ENCODE measurements around the gene SPINK5.

The SPINK5 gene

DNA sequence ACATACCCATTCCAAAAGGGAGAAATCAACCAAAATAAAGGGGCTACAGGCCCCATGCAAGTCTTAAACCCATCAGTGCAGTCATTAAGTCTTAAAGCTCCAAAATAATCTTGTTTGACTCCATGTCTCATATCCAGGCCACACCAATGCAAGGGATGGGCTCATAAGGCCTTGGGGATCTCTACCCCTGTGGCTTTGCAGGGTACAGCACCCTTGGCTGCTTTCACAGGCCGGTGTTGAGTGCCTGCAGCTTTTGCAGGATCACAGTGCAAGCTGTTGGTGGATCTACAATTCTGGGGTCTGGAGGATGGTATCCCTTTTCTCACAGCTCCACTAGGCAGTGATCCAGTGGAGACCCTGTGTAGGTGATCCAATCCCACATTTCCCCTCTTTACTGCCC lies 99.6 kb downstream of the SPINK5 start:
- ChIA-PET CTCF (no interaction called here), POLR2A (no interaction called here)
- Histone ChIP-seq H3K36me3 (ENCODE audit: control insufficient read depth in 2 of 2, insufficient read depth in 1 of 2, low read length in 2 of 2) (no peaks in the 10 kb centered on the region), H3K27ac (ENCODE audit: extremely low read depth, low read depth, low read length) (no peak overlapping the region), H3K4me1 (ENCODE audit: control insufficient read depth, insufficient read depth, low read length) (no peaks in the 10 kb centered on the region), H3K9me3 (ENCODE audit: control insufficient read depth, insufficient read depth, low read depth, low read length) (no peaks in the 10 kb centered on the region), H3K4me3 (ENCODE audit: low read depth, low read length) (no peak overlapping the region)
- TF ChIP-seq, protein P1, sequence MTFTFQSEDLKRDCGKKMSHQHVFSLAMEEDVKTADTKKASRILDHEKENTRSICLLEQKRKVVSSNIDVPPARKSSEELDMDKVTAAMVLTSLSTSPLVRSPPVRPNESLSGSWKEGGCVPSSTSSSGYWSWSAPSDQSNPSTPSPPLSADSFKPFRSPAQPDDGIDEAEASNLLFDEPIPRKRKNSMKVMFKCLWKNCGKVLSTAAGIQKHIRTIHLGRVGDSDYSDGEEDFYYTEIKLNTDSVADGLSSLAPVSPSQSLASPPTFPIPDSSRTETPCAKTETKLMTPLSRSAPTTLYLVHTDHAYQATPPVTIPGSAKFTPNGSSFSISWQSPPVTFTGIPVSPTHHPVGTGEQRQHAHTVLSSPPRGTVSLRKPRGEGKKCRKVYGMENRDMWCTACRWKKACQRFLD (tag by site-specific recombination; IDR thresholded peaks at IDR 0.05) = no peak
- TF ChIP-seq, protein P2, sequence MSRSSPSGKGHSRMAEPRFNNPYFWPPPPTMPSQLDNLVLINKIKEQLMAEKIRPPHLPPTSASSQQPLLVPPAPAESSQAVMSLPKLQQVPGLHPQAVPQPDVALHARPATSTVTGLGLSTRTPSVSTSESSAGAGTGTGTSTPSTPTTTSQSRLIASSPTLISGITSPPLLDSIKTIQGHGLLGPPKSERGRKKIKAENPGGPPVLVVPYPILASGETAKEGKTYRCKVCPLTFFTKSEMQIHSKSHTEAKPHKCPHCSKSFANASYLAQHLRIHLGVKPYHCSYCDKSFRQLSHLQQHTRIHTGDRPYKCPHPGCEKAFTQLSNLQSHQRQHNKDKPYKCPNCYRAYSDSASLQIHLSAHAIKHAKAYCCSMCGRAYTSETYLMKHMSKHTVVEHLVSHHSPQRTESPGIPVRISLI (tag by site-specific recombination; IDR thresholded peaks at IDR 0.05) = no peak
- TF ChIP-seq, protein P3, sequence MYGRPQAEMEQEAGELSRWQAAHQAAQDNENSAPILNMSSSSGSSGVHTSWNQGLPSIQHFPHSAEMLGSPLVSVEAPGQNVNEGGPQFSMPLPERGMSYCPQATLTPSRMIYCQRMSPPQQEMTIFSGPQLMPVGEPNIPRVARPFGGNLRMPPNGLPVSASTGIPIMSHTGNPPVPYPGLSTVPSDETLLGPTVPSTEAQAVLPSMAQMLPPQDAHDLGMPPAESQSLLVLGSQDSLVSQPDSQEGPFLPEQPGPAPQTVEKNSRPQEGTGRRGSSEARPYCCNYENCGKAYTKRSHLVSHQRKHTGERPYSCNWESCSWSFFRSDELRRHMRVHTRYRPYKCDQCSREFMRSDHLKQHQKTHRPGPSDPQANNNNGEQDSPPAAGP (tag by site-specific recombination; IDR thresholded peaks at IDR 0.05) = no peak
- no peak for TF ChIP-seq YY2 (tag by site-specific recombination; IDR thresholded peaks at IDR 0.05)
- no peak for TF ChIP-seq RBAK (tag by site-specific recombination; IDR thresholded peaks at IDR 0.05)
- no peak for TF ChIP-seq ZNF426 (tag by site-specific recombination; IDR thresholded peaks at IDR 0.05)
- no peak for TF ChIP-seq ZNF266 (tag by site-specific recombination; IDR thresholded peaks at IDR 0.05; ENCODE audit: low read depth)
- TF ChIP-seq ZNF221 (tag by site-specific recombination; IDR thresholded peaks at IDR 0.05; ENCODE audit: borderline replicate concordance) = no peak
- TF ChIP-seq ZNF626 (tag by site-specific recombination; IDR thresholded peaks at IDR 0.05) = no peak
- TF ChIP-seq ZNF155 (tag by site-specific recombination; IDR thresholded peaks at IDR 0.05) = no peak
- no peak for TF ChIP-seq SP3 (tag by site-specific recombination; IDR thresholded peaks at IDR 0.05)
- TF ChIP-seq ZNF239 (tag by site-specific recombination; IDR thresholded peaks at IDR 0.05) = no peak
- no peak for TF ChIP-seq SCRT1 (tag by site-specific recombination; IDR thresholded peaks at IDR 0.05; ENCODE audit: borderline replicate concordance)

DNA sequence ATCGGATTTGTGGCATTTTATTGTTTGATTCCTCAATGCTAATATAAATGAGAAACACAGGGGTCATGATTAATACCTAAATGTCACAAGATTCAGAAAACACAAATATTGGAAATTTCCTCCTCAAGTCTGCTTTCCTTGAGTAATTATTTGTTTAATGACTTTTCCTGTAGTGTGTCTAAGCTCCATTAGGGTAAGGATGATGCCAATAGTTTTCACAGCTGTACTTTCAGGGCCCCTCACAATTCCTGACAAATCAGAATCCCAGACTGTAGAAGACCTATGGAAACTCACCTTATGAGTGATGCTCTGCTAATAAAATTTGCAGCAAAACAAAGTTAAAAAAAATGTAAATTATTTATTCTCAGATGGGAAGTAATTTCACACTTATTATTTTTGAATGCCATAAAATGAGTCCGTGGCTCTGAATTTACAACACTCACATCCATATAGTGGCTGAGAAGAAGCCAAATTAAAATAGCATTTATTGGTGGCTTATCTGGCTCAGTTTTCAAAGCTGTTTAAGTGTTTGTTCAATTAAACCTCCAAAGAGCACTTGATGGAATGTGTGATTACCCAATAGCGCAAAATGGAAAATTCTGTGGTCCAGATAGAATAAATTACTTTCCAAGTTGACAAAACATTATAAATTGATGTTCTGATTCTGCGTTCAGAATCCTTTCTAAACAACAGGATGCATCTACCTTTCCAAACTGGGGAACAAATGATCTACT lies 102.9 kb downstream of the SPINK5 start:
- H3K9me3 ChIP-seq (ENCODE audit: control insufficient read depth, insufficient read depth, low read depth, low read length) = no peaks in the 10 kb centered on the region
- TF ChIP-seq ZNF266 (tag by site-specific recombination; IDR thresholded peaks at IDR 0.05; ENCODE audit: low read depth) = no peak
- TF ChIP-seq ZNF274 (IDR thresholded peaks at IDR 0.05; ENCODE audit: low read length) = no peak
- TF ChIP-seq ZNF274 (tag by site-specific recombination; IDR thresholded peaks at IDR 0.05; ENCODE audit: borderline replicate concordance) = no peak
- no peak for TF ChIP-seq ZFHX2 (tag by site-specific recombination; conservative IDR thresholded peaks at IDR 0.05)
- no peak for TF ChIP-seq ZNF654 (tag by site-specific recombination; IDR thresholded peaks at IDR 0.05; ENCODE audit: low read depth)
- no peak for TF ChIP-seq ZNF239 (tag by site-specific recombination; IDR thresholded peaks at IDR 0.05)
- TF ChIP-seq ZNF514 (tag by site-specific recombination; IDR thresholded peaks at IDR 0.05) = no peak
- no peak for TF ChIP-seq ZNF548 (tag by site-specific recombination; IDR thresholded peaks at IDR 0.05)
- TF ChIP-seq ZNF423 (tag by site-specific recombination; IDR thresholded peaks at IDR 0.05) = no peak
- TF ChIP-seq, protein P4, sequence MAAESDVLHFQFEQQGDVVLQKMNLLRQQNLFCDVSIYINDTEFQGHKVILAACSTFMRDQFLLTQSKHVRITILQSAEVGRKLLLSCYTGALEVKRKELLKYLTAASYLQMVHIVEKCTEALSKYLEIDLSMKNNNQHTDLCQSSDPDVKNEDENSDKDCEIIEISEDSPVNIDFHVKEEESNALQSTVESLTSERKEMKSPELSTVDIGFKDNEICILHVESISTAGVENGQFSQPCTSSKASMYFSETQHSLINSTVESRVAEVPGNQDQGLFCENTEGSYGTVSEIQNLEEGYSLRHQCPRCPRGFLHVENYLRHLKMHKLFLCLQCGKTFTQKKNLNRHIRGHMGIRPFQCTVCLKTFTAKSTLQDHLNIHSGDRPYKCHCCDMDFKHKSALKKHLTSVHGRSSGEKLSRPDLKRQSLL (tag by site-specific recombination; IDR thresholded peaks at IDR 0.05) = no peak
- no peak for TF ChIP-seq GFI1B (tag by site-specific recombination; IDR thresholded peaks at IDR 0.05)
- TF ChIP-seq ZNF37A (tag by site-specific recombination; IDR thresholded peaks at IDR 0.05) = no peak
- no peak for TF ChIP-seq ZNF560 (tag by site-specific recombination; IDR thresholded peaks at IDR 0.05; ENCODE audit: borderline replicate concordance)
- TF ChIP-seq ZNF174 (tag by site-specific recombination; IDR thresholded peaks at IDR 0.05) = no peak
- TF ChIP-seq ZNF555 (tag by site-specific recombination; conservative IDR thresholded peaks at IDR 0.05) = no peak
- TF ChIP-seq, protein P5, sequence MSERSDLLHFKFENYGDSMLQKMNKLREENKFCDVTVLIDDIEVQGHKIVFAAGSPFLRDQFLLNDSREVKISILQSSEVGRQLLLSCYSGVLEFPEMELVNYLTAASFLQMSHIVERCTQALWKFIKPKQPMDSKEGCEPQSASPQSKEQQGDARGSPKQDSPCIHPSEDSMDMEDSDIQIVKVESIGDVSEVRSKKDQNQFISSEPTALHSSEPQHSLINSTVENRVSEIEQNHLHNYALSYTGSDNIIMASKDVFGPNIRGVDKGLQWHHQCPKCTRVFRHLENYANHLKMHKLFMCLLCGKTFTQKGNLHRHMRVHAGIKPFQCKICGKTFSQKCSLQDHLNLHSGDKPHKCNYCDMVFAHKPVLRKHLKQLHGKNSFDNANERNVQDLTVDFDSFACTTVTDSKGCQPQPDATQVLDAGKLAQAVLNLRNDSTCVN (tag by site-specific recombination; optimal IDR thresholded peaks at IDR 0.05) = no peak
- no peak for TF ChIP-seq ZNF792 (tag by site-specific recombination; IDR thresholded peaks at IDR 0.05)
- TF ChIP-seq TRIM28 (IDR thresholded peaks at IDR 0.05; ENCODE audit: borderline replicate concordance, low read length) = no peak
- no peak for TF ChIP-seq OSR2 (tag by site-specific recombination; IDR thresholded peaks at IDR 0.05)
- no peak for TF ChIP-seq ZNF138 (tag by site-specific recombination; IDR thresholded peaks at IDR 0.05; ENCODE audit: borderline replicate concordance)
- H3K4me1 ChIP-seq (ENCODE audit: control insufficient read depth, insufficient read depth, low read length) = no peaks in the 10 kb centered on the region
- H3K27ac ChIP-seq (ENCODE audit: extremely low read depth, low read depth, low read length) = no peak overlapping the region
- POLR2A ChIA-PET = no interaction called here
- CTCF ChIA-PET = interaction anchor here (2.5 kb wide), 1 partner anchor 13 kb away, joined by 12 read pairs; no protein-coding TSS in a partner anchor
- H3K4me3 ChIP-seq (ENCODE audit: low read depth, low read length) = no peak overlapping the region
- no peaks in the 10 kb centered on the region for H3K36me3 ChIP-seq (ENCODE audit: control insufficient read depth in 2 of 2, insufficient read depth in 1 of 2, low read length in 2 of 2)
